HEK293 (cell line): Measurements from ENCODE around the gene TEX2.

Source experiments
- EGR2 ChIP-seq: fragments of 450-650 bp; formaldehyde crosslinking; IDR thresholded peaks from 2 replicates; pipeline ENCODE4 v1.5.1; 2016; ENCODE audit warnings: low read depth, missing biosample characterization, missing genetic modification characterization
- GLI2 ChIP-seq: fragments of 450-650 bp; formaldehyde crosslinking; IDR thresholded peaks from 2 replicates; pipeline ENCODE4; 2017; ENCODE audit warnings: missing biosample characterization, missing genetic modification characterization, low read depth, borderline replicate concordance
- HOXC10 ChIP-seq: sonication (generic); formaldehyde crosslinking; IDR thresholded peaks from 2 replicates; pipeline ENCODE4 v1.8.1; 2023; ENCODE audit warnings: mild to moderate bottlenecking, missing genetic modification reagents
- IKZF3 ChIP-seq: fragments of 450-650 bp; IDR thresholded peaks from 2 replicates; pipeline ENCODE4 v1.5.0; 2018; ENCODE audit warnings: missing biosample characterization, mild to moderate bottlenecking, missing genetic modification characterization, moderate library complexity
- KLF1 ChIP-seq: fragments of 450-650 bp; formaldehyde crosslinking; IDR thresholded peaks from 2 replicates; pipeline ENCODE4 v1.5.1; 2016; ENCODE audit warnings: missing biosample characterization, missing genetic modification characterization
- MZF1 ChIP-seq: fragments of 450-650 bp; formaldehyde crosslinking; IDR thresholded peaks from 2 replicates; pipeline ENCODE4 v1.5.1; 2017; ENCODE audit warnings: missing biosample characterization, missing genetic modification characterization, borderline replicate concordance
- WT1 ChIP-seq: fragments of 450-650 bp; formaldehyde crosslinking; IDR thresholded peaks from 2 replicates; pipeline ENCODE4 v1.5.1; 2016; ENCODE audit warnings: missing biosample characterization, missing genetic modification characterization
- ZIC2 ChIP-seq: fragments of 450-650 bp; formaldehyde crosslinking; IDR thresholded peaks from 2 replicates; pipeline ENCODE4 v1.5.1; 2016; ENCODE audit warnings: missing biosample characterization, missing genetic modification characterization
- ZNF10 ChIP-seq: fragments of 450-650 bp; formaldehyde crosslinking; IDR thresholded peaks from 2 replicates; pipeline ENCODE4 v1.5.1; 2017; ENCODE audit warnings: missing biosample characterization, missing genetic modification characterization
- ZNF121 ChIP-seq: fragments of 450-650 bp; formaldehyde crosslinking; IDR thresholded peaks from 2 replicates; pipeline ENCODE4 v1.5.1; 2016; ENCODE audit warnings: missing biosample characterization, missing genetic modification characterization
- ZNF302 ChIP-seq: fragments of 450-650 bp; formaldehyde crosslinking; IDR thresholded peaks from 2 replicates; pipeline ENCODE4 v1.5.1; 2016; ENCODE audit warnings: missing biosample characterization, missing genetic modification characterization, low read depth
- ZNF335 ChIP-seq: fragments of 450-650 bp; formaldehyde crosslinking; conservative IDR thresholded peaks from 2 replicates; pipeline ENCODE4 v1.5.1; 2016; ENCODE audit warnings: missing biosample characterization, missing genetic modification characterization
- ZNF341 ChIP-seq: fragments of 450-650 bp; formaldehyde crosslinking; IDR thresholded peaks from 2 replicates; pipeline ENCODE4; 2016; ENCODE audit warnings: low read depth, missing biosample characterization, missing genetic modification characterization
- ZNF510 ChIP-seq: fragments of 450-650 bp; formaldehyde crosslinking; IDR thresholded peaks from 2 replicates; pipeline ENCODE4 v1.5.1; 2018; ENCODE audit warnings: mild to moderate bottlenecking, missing genetic modification characterization, missing biosample characterization; ENCODE audit not compliant: insufficient replicate concordance
- ZNF529 ChIP-seq: fragments of 450-650 bp; formaldehyde crosslinking; IDR thresholded peaks from 2 replicates; pipeline ENCODE4 v1.5.1; 2017; ENCODE audit warnings: missing genetic modification characterization, missing biosample characterization; ENCODE audit not compliant: insufficient replicate concordance
- ZNF544 ChIP-seq: fragments of 450-650 bp; formaldehyde crosslinking; IDR thresholded peaks from 2 replicates; pipeline ENCODE4 v1.5.0; 2017; ENCODE audit warnings: missing biosample characterization, missing genetic modification characterization
- ZNF548 ChIP-seq: fragments of 450-650 bp; formaldehyde crosslinking; IDR thresholded peaks from 2 replicates; pipeline ENCODE4 v1.5.1; 2016; ENCODE audit warnings: missing biosample characterization, missing genetic modification characterization
- ZNF610 ChIP-seq: fragments of 450-650 bp; formaldehyde crosslinking; IDR thresholded peaks from 2 replicates; pipeline ENCODE4 v1.5.1; 2016; ENCODE audit warnings: missing biosample characterization, missing genetic modification characterization, borderline replicate concordance
- ZNF747 ChIP-seq: fragments of 450-650 bp; formaldehyde crosslinking; IDR thresholded peaks from 2 replicates; pipeline ENCODE4 v1.5.1; 2016; ENCODE audit warnings: missing biosample characterization, missing genetic modification characterization
- ZNF843 ChIP-seq: fragments of 450-650 bp; formaldehyde crosslinking; IDR thresholded peaks from 2 replicates; pipeline ENCODE4 v1.5.1; 2016; ENCODE audit warnings: missing biosample characterization, missing genetic modification characterization
- TF ChIP-seq, protein P1 (sequence below): fragments of 450-650 bp; formaldehyde crosslinking; IDR thresholded peaks from 2 replicates; pipeline ENCODE4 v1.5.1; 2016; ENCODE audit warnings: missing biosample characterization, missing genetic modification characterization, borderline replicate concordance
- TF ChIP-seq, protein P2 (sequence below): fragments of 450-650 bp; formaldehyde crosslinking; IDR thresholded peaks from 2 replicates; pipeline ENCODE4 v1.5.1; 2016; ENCODE audit warnings: missing biosample characterization, missing genetic modification characterization, low read depth
- TF ChIP-seq, protein P3 (sequence below): fragments of 450-650 bp; formaldehyde crosslinking; IDR thresholded peaks from 2 replicates; pipeline ENCODE4 v1.5.1; 2016; ENCODE audit warnings: missing biosample characterization, missing genetic modification characterization
- TF ChIP-seq, protein P4 (sequence below): fragments of 450-650 bp; formaldehyde crosslinking; IDR thresholded peaks from 2 replicates; pipeline ENCODE4 v1.5.1; 2017; ENCODE audit warnings: missing biosample characterization, missing genetic modification characterization

TEX2 gene

DNA sequence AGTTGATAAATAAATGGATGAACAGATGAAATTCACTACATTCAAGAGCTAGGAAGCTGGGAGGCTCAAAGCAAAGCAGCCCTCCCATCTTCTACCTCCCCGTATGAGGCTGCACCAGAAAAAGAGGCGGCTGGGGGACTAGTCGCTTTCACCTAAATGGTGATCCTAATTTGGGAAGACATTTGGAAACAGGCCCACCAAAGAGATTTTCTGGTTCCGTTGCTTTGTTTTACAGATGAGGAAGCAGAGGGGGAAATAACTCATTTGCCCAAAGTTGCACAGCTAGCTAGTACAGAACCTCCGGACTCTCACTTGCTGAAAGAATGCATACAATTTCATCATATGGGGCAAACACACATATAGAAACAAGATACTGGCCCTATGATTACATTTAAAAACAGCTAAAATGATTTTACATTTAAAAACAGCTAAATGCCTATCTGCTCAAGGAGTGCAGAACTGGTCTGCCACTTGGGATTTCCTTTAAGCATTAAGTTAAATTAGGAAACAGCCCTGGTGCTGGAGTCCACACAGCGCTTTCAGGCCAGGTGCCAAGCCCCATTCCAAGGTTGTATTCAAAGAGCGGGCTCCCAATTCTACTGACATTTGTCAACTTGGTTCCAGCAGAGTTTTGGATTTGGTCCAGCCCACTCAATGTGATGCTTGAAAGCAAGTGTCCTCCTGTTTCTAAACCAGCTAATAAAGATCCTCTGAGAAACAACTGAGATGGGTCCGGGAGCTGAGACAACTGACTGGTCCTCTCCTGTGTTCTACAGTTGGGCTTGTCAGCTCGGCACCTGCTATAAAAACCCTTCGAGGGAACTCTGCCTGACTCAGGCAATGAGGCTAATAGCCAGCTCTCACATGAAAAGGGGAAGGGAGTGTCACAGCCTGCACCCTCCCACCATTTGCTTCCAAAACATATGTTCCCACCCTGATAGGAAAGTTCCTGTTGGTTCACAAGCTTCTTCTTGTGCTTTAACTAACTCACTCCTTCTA is 144.8 kb downstream of the TEX2 start (continued):
- TF ChIP-seq, protein P1, sequence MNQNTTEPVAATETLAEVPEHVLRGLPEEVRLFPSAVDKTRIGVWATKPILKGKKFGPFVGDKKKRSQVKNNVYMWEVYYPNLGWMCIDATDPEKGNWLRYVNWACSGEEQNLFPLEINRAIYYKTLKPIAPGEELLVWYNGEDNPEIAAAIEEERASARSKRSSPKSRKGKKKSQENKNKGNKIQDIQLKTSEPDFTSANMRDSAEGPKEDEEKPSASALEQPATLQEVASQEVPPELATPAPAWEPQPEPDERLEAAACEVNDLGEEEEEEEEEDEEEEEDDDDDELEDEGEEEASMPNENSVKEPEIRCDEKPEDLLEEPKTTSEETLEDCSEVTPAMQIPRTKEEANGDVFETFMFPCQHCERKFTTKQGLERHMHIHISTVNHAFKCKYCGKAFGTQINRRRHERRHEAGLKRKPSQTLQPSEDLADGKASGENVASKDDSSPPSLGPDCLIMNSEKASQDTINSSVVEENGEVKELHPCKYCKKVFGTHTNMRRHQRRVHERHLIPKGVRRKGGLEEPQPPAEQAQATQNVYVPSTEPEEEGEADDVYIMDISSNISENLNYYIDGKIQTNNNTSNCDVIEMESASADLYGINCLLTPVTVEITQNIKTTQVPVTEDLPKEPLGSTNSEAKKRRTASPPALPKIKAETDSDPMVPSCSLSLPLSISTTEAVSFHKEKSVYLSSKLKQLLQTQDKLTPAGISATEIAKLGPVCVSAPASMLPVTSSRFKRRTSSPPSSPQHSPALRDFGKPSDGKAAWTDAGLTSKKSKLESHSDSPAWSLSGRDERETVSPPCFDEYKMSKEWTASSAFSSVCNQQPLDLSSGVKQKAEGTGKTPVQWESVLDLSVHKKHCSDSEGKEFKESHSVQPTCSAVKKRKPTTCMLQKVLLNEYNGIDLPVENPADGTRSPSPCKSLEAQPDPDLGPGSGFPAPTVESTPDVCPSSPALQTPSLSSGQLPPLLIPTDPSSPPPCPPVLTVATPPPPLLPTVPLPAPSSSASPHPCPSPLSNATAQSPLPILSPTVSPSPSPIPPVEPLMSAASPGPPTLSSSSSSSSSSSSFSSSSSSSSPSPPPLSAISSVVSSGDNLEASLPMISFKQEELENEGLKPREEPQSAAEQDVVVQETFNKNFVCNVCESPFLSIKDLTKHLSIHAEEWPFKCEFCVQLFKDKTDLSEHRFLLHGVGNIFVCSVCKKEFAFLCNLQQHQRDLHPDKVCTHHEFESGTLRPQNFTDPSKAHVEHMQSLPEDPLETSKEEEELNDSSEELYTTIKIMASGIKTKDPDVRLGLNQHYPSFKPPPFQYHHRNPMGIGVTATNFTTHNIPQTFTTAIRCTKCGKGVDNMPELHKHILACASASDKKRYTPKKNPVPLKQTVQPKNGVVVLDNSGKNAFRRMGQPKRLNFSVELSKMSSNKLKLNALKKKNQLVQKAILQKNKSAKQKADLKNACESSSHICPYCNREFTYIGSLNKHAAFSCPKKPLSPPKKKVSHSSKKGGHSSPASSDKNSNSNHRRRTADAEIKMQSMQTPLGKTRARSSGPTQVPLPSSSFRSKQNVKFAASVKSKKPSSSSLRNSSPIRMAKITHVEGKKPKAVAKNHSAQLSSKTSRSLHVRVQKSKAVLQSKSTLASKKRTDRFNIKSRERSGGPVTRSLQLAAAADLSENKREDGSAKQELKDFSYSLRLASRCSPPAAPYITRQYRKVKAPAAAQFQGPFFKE (tag by site-specific recombination): no peak
- TF ChIP-seq ZNF610 (tag by site-specific recombination) (no peak), EGR2 (tag by site-specific recombination) (no peak), ZNF10 (tag by site-specific recombination) (peak; percentile 86), KLF1 (tag by site-specific recombination) (peak; percentile 32; the same call in 1 of the 2 replicates), WT1 (tag by site-specific recombination) (peak; percentile 79), GLI2 (tag by site-specific recombination) (no peak), ZNF544 (no peak), ZNF341 (tag by site-specific recombination) (no peak), ZNF121 (tag by site-specific recombination) (no peak), ZIC2 (tag by site-specific recombination) (no peak), ZNF302 (no peak), IKZF3 (tag by site-specific recombination) (no peak), ZNF747 (tag by site-specific recombination) (no peak), ZNF843 (no peak), ZNF510 (tag by site-specific recombination) (no peak), MZF1 (tag by site-specific recombination) (no peak; the same call in none of the 2 replicates), ZNF548 (tag by site-specific recombination) (no peak), HOXC10 (no peak), ZNF529 (tag by site-specific recombination) (peak; percentile 22), ZNF335 (tag by site-specific recombination) (peak; percentile 50)
- TF ChIP-seq, protein P2, sequence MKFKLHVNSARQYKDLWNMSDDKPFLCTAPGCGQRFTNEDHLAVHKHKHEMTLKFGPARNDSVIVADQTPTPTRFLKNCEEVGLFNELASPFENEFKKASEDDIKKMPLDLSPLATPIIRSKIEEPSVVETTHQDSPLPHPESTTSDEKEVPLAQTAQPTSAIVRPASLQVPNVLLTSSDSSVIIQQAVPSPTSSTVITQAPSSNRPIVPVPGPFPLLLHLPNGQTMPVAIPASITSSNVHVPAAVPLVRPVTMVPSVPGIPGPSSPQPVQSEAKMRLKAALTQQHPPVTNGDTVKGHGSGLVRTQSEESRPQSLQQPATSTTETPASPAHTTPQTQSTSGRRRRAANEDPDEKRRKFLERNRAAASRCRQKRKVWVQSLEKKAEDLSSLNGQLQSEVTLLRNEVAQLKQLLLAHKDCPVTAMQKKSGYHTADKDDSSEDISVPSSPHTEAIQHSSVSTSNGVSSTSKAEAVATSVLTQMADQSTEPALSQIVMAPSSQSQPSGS (tag by site-specific recombination): no peak
- TF ChIP-seq, protein P3, sequence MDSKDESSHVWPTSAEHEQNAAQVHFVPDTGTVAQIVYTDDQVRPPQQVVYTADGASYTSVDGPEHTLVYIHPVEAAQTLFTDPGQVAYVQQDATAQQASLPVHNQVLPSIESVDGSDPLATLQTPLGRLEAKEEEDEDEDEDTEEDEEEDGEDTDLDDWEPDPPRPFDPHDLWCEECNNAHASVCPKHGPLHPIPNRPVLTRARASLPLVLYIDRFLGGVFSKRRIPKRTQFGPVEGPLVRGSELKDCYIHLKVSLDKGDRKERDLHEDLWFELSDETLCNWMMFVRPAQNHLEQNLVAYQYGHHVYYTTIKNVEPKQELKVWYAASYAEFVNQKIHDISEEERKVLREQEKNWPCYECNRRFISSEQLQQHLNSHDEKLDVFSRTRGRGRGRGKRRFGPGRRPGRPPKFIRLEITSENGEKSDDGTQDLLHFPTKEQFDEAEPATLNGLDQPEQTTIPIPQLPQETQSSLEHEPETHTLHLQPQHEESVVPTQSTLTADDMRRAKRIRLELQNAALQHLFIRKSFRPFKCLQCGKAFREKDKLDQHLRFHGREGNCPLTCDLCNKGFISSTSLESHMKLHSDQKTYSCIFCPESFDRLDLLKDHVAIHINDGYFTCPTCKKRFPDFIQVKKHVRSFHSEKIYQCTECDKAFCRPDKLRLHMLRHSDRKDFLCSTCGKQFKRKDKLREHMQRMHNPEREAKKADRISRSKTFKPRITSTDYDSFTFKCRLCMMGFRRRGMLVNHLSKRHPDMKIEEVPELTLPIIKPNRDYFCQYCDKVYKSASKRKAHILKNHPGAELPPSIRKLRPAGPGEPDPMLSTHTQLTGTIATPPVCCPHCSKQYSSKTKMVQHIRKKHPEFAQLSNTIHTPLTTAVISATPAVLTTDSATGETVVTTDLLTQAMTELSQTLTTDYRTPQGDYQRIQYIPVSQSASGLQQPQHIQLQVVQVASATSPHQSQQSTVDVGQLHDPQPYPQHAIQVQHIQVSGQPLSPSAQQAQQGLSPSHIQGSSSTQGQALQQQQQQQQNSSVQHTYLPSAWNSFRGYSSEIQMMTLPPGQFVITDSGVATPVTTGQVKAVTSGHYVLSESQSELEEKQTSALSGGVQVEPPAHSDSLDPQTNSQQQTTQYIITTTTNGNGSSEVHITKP (tag by site-specific recombination): peak; percentile 58
- TF ChIP-seq, protein P4, sequence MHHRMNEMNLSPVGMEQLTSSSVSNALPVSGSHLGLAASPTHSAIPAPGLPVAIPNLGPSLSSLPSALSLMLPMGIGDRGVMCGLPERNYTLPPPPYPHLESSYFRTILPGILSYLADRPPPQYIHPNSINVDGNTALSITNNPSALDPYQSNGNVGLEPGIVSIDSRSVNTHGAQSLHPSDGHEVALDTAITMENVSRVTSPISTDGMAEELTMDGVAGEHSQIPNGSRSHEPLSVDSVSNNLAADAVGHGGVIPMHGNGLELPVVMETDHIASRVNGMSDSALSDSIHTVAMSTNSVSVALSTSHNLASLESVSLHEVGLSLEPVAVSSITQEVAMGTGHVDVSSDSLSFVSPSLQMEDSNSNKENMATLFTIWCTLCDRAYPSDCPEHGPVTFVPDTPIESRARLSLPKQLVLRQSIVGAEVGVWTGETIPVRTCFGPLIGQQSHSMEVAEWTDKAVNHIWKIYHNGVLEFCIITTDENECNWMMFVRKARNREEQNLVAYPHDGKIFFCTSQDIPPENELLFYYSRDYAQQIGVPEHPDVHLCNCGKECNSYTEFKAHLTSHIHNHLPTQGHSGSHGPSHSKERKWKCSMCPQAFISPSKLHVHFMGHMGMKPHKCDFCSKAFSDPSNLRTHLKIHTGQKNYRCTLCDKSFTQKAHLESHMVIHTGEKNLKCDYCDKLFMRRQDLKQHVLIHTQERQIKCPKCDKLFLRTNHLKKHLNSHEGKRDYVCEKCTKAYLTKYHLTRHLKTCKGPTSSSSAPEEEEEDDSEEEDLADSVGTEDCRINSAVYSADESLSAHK (tag by site-specific recombination): no peak
